IMR-90 (cell line): Measurements from ENCODE around the gene CA9. TPM values are rescaled to one million over a fixed set of nuclear protein-coding genes. Genes with fewer than 3 reads are reported as not detected.

Experiments
- ATAC-seq: fragments of 200-7000 bp; cut with Tn5 transposase; 2 replicates; pipeline ENCODE4 v1.9.1; 2020; ENCODE audit warnings: low read depth, mild to moderate bottlenecking, moderate library complexity
- BruUV-seq: library from RNA; stranded (reverse); fragments of 400-500 nt; replicated peaks from 2 replicates; lab custom pipeline; 2021; lab: Mats Ljungman, UMichigan
- CTCF ChIA-PET: fragments of 300-600 bp; formaldehyde crosslinking; extraction: SDS; loops from one replicate; lab custom pipeline; 2021; ENCODE audit warnings: antibody characterized with exemption; lab: Yijun Ruan, JAX
- POLR2A ChIA-PET: fragments of 300-600 bp; sonication (Branson Sonifier 250); formaldehyde crosslinking; loops from one replicate; lab custom pipeline; 2022; ENCODE audit warnings: antibody characterized with exemption; ENCODE audit not compliant: unreplicated experiment; lab: Charles Lee
- DNase-seq: peaks from one replicate; pipeline ENCODE4 v3.0.0; 2013
- H2AFZ ChIP-seq: replicated peaks from 2 replicates; pipeline ENCODE3; 2013; ENCODE audit warnings: low read length, mild to moderate bottlenecking; ENCODE audit not compliant: poor library complexity
- H2AK5ac ChIP-seq: 2 replicates; pipeline ENCODE4 v1.6.1; 2013; ENCODE audit warnings: low read depth, low read length, inconsistent platforms
- H2AK9ac ChIP-seq: replicated peaks from 2 replicates; pipeline ENCODE3; 2013; ENCODE audit warnings: mild to moderate bottlenecking, low read depth, low read length, moderate library complexity; ENCODE audit not compliant: poor library complexity
- H2BK120ac ChIP-seq: 2 replicates; pipeline ENCODE4 v1.6.1; 2013; ENCODE audit warnings: low read depth, low read length, inconsistent platforms
- H2BK15ac ChIP-seq: 3 replicates; pipeline ENCODE4 v1.6.1; 2013; ENCODE audit warnings: low read depth, low read length, inconsistent platforms
- H2BK20ac ChIP-seq: 2 replicates; pipeline ENCODE4 v1.6.1; 2013; ENCODE audit warnings: low read depth, mild to moderate bottlenecking, inconsistent platforms, low read length, moderate library complexity
- H2BK5ac ChIP-seq: 2 replicates; pipeline ENCODE4 v1.6.1; 2013; ENCODE audit warnings: mild to moderate bottlenecking, low read depth, low read length, inconsistent platforms; ENCODE audit not compliant: poor library complexity, severe bottlenecking
- H3K14ac ChIP-seq: replicated peaks from 2 replicates; pipeline ENCODE4 v1.6.1; 2013; ENCODE audit warnings: low read depth, low read length, inconsistent platforms
- H3K18ac ChIP-seq: 2 replicates; pipeline ENCODE4 v1.6.1; 2013; ENCODE audit warnings: low read depth, low read length, control low read depth
- H3K23ac ChIP-seq: 2 replicates; pipeline ENCODE4 v1.6.1; 2013; ENCODE audit warnings: low read depth, low read length, inconsistent platforms
- H3K27ac ChIP-seq: 2 replicates; pipeline ENCODE4 v1.5.1; 2013; ENCODE audit warnings: mild to moderate bottlenecking, control low read depth, low read length; ENCODE audit not compliant: insufficient read depth
- H3K27me3 ChIP-seq: 2 replicates; pipeline ENCODE4 v1.6.1; 2013; ENCODE audit warnings: low read length; ENCODE audit not compliant: control insufficient read depth, insufficient read depth
- H3K36me3 ChIP-seq: 2 replicates; pipeline ENCODE4 v1.6.1; 2013; ENCODE audit warnings: low read length, mixed read lengths; ENCODE audit not compliant: control insufficient read depth, insufficient read depth
- H3K4ac ChIP-seq: 2 replicates; pipeline ENCODE4 v1.6.1; 2013; ENCODE audit warnings: low read depth, low read length, inconsistent platforms
- H3K4me1 ChIP-seq: 2 replicates; pipeline ENCODE4 v1.6.1; 2013; ENCODE audit warnings: low read length, mixed read lengths; ENCODE audit not compliant: control insufficient read depth, insufficient read depth
- H3K4me2 ChIP-seq: 2 replicates; pipeline ENCODE4 v1.6.1; 2013; ENCODE audit warnings: low read depth, mild to moderate bottlenecking, control low read depth, low read length, moderate library complexity
- H3K4me3 ChIP-seq: 2 replicates; pipeline ENCODE4 v1.5.1; 2013; ENCODE audit warnings: low read depth, mild to moderate bottlenecking, control low read depth, low read length, moderate library complexity; ENCODE audit not compliant: insufficient read depth
- H3K56ac ChIP-seq: 2 replicates; pipeline ENCODE4 v1.6.1; 2013; ENCODE audit warnings: low read length, inconsistent platforms; ENCODE audit not compliant: insufficient read depth; ENCODE audit errors: extremely low read depth
- H3K79me1 ChIP-seq, 2 experiments: 2 replicates each; pipeline ENCODE4 v1.6.1; 2013; ENCODE audit warnings: low read length in 2 of 2, inconsistent platforms in 1 of 2, low read depth in 1 of 2
- H3K9ac ChIP-seq: 2 replicates; pipeline ENCODE4 v1.6.1; 2013; ENCODE audit warnings: low read depth, low read length, control low read depth
- H3K9me1 ChIP-seq: 2 replicates; pipeline ENCODE4 v1.6.1; 2013; ENCODE audit warnings: low read length, inconsistent platforms; ENCODE audit not compliant: insufficient read depth
- H3K9me3 ChIP-seq: 2 replicates; pipeline ENCODE4 v1.6.1; 2013; ENCODE audit warnings: low read length; ENCODE audit not compliant: control insufficient read depth, insufficient read depth
- H4K20me1 ChIP-seq: 2 replicates; pipeline ENCODE4 v1.6.1; 2013; ENCODE audit warnings: low read length, inconsistent platforms; ENCODE audit not compliant: insufficient read depth
- H4K5ac ChIP-seq: 2 replicates; pipeline ENCODE4 v1.6.1; 2013; ENCODE audit warnings: mild to moderate bottlenecking, low read depth, low read length, control low read depth
- H4K8ac ChIP-seq, 2 experiments: 2 replicates each; pipeline ENCODE4 v1.6.1; 2013; ENCODE audit warnings: low read depth in 2 of 2, low read length in 2 of 2, control low read depth in 1 of 2, inconsistent platforms in 1 of 2
- H4K91ac ChIP-seq: 2 replicates; pipeline ENCODE4 v1.6.1; 2013; ENCODE audit warnings: low read depth, low read length, inconsistent platforms; ENCODE audit not compliant: insufficient read depth
- CEBPB ChIP-seq: IDR thresholded peaks from 2 replicates; pipeline ENCODE4 v1.6.1; 2012; ENCODE audit warnings: low read depth, low read length, improper control_type of control experiment
- CHD1 ChIP-seq: IDR thresholded peaks from 2 replicates; pipeline ENCODE4 v1.6.1; 2012; ENCODE audit warnings: low read depth, low read length, improper control_type of control experiment
- FOS ChIP-seq: fragments of 150-350 bp; IDR thresholded peaks from 2 replicates; pipeline ENCODE4 v1.6.1; 2016; ENCODE audit warnings: low read depth, low read length
- NFE2L2 ChIP-seq: fragments of 150-350 bp; IDR thresholded peaks from 2 replicates; pipeline ENCODE4 v1.6.1; 2016; ENCODE audit warnings: low read depth, mild to moderate bottlenecking, low read length
- POLR2A ChIP-seq: IDR thresholded peaks from 2 replicates; pipeline ENCODE4 v1.6.1; 2012; ENCODE audit warnings: mild to moderate bottlenecking, low read depth, low read length
- RAD21 ChIP-seq: IDR thresholded peaks from 2 replicates; pipeline ENCODE4 v1.6.1; 2012; ENCODE audit warnings: low read length, improper control_type of control experiment
- RCOR1 ChIP-seq: IDR thresholded peaks from 2 replicates; pipeline ENCODE4 v1.6.1; 2012; ENCODE audit warnings: mild to moderate bottlenecking, low read length, improper control_type of control experiment; ENCODE audit not compliant: insufficient replicate concordance
- WGBS, 2 experiments: methylation state at CpG; one replicate each; pipeline versions ENCODE4 v1.1.5 to v1.1.7; 2013; ENCODE audit warnings: missing lambda C conversion rate in 2 of 2; ENCODE audit not compliant: insufficient read length in 1 of 2; ENCODE audit errors: extremely low coverage in 2 of 2; 5-methylcytosine and 5-hydroxymethylcytosine counted together
- dilution Hi-C: fragments of 300-500 bp; cut with HindIII; formaldehyde crosslinking; loops from one replicate; pipeline ENCODE4 v1.14.3; 2018; ENCODE audit warnings: low sequenced_read_pairs; ENCODE audit not compliant: unreplicated experiment
- in situ Hi-C: fragments of 300-500 bp; cut with MboI; formaldehyde crosslinking; loops from 3 replicates; pipeline ENCODE4 v1.14.3; 2019; ENCODE audit warnings: low sequenced_read_pairs, inconsistent platforms, mixed read lengths
- intact Hi-C: fragments of 100-400 bp; cut with micrococcal nuclease; formaldehyde crosslinking; loops from 2 replicates; pipeline ENCODE4 v1.10.0; 2022
- polyA plus RNA-seq, 3 experiments: library from polyadenylated mRNA; depleted of rRNA; stranded (reverse); fragments of >200 nt; gene quantifications; 2 replicates each; pipeline ENCODE4 v1.2.3, GENCODE V29; 2012; ENCODE audit warnings: low replicate concordance in 1 of 3
- total RNA-seq: library from RNA; depleted of rRNA; stranded (reverse); fragments of >200 nt; gene quantifications from 2 replicates; pipeline ENCODE4 v1.2.3, GENCODE V29; 2012

CA9 gene
- total and polyA plus RNA-seq, 2 of the 4 experiments (the other 2 are of a cell fraction) = 0.54 to 3.9 TPM

DNA sequence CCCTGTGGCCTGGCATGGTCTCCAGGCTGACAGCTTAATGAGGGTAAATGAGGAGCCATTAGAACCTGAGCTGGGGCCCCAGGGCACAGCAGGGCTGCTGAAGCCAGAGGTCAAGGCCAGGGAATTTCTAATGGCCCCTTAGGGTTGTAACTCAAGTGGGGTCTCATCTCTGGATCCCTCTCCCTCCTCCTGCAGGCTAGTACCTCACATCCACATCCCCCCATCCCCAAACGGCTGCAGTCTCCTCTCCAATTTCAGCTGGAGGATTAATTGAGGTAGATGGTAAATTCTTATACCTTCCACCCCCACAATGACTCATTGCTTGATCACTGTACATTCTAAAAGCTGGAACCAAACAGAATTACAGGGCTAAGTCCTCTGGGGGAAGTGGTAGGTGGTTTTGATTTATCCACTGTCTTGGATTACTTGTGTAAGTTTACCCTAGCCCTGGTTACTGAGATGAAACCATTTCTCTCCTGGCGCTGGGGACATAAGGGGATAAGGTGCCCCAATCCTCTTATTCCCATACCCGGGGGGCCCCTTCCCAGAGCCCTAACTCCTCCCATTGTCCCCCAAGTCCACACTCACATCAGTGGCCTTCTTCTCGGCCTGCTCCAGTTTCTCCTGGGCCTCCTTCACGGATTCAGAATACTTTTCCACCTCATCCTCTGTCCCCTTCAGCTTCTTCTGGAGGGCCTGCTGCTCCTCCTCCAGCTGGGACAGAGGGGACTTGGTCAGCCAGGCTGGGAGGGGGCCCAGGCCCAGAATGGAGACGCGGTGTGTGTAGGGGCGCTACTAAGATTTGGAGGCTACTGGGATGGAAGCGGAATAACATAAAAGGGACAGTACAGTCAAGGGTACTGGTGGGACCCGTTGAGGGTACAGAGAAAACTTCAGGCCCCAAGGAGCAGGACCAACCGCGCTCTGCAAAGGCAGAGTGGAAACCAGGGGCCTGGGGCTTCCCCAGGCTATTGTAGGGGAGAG lies 15.1 kb downstream of the CA9 start:
- 0% methylated on average over 4 of the region's 12 CpGs; no CpG with 5 or more reads in 1 of the 2 experiments for WGBS, 2 experiments
- H3K18ac ChIP-seq = peak overlapping the region; percentile 74
- BruUV-seq = no TSS peak

More for the DNA sequence above, 15.1 kb downstream of the CA9 start:
- Histone ChIP-seq H3K4me1 (peaks cover 34% of the 10 kb centered on the region), H3K14ac (peak overlapping the region; percentile 100), H4K8ac (peak overlapping the region; percentile 57 to 89), H3K9me1 (peaks cover 23% of the 10 kb centered on the region), H3K27ac (peak overlapping the region; percentile 90), H2AK9ac (peak overlapping the region; percentile 98), H3K4me2 (peak overlapping the region; percentile 97), H2BK20ac (peak overlapping the region; percentile 23; the same call in 1 of the 2 replicates), H3K36me3 (peaks cover 42% of the 10 kb centered on the region), H3K9ac (peak overlapping the region; percentile 98), H3K9me3 (no peaks in the 10 kb centered on the region), H3K23ac (peak overlapping the region; percentile 96), H2BK120ac (peak overlapping the region; percentile 75; the same call in 1 of the 2 replicates), H4K20me1 (peaks cover 59% of the 10 kb centered on the region), H2BK15ac (peak overlapping the region; percentile 41; the same call in 1 of the 3 replicates), H2AFZ (peak overlapping the region; percentile 84), H3K4ac (peak overlapping the region; percentile 96), H3K56ac (peak overlapping the region; percentile 91), H4K5ac (peak overlapping the region; percentile 55), H3K27me3 (no peaks in the 10 kb centered on the region), H2BK5ac (peak overlapping the region; percentile 98), H4K91ac (peak overlapping the region; percentile 92), H3K4me3 (peak overlapping the region; percentile 83), H3K79me1 (peaks cover 7 to 69% of the 10 kb centered on the region in 2 experiments; a peak in 3 of 4 replicates), H2AK5ac (peak overlapping the region; percentile 65)
- in situ Hi-C loops = no loop called here
- DNase-seq = peak; percentile 92
- POLR2A ChIA-PET = interaction anchor here (0.6 to 2.6 kb wide), 12 partner anchors 8 to 322 kb away, joined by 3 to 25 read pairs (median 6); partner anchors contain the start of genes CCDC107, RMRP and TLN1
- CTCF ChIA-PET = interaction anchor here (0.6 to 1.2 kb wide), 2 partner anchors 8 to 77 kb away, joined by 3 to 7 read pairs; no protein-coding TSS in a partner anchor
- dilution Hi-C loops = no loop called here
- no peak for TF ChIP-seq RAD21
- peak; percentile 77; the same call in 1 of the 2 replicates for TF ChIP-seq POLR2A
- TF ChIP-seq FOS = peak; percentile 78
- 0 out of 2 replicates have a peak, but pooled peaks have one; percentile 15 for TF ChIP-seq CHD1
- no peak for TF ChIP-seq NFE2L2
- no peak for TF ChIP-seq CEBPB
- TF ChIP-seq RCOR1 = peak; percentile 34
- no peak for ATAC-seq
- intact Hi-C loops = loop anchor here (10.0 kb wide), 1 partner anchor 84 kb away; the partner anchor contains the start of gene TESK1
